LNCAP (cell line): ENCODE data around the gene FRRS1.

ENCODE experiments used
- TF ChIP-seq, protein P1 (sequence below): fragments of 450-650 bp; IDR thresholded peaks from 2 replicates; pipeline ENCODE4 v1.5.1; 2017; ENCODE audit warnings: mild to moderate bottlenecking

The FRRS1 gene

GRCh38 chr1:99662539-99663080 lies 103.8 kb downstream of the FRRS1 start:
- TF ChIP-seq, protein P1, sequence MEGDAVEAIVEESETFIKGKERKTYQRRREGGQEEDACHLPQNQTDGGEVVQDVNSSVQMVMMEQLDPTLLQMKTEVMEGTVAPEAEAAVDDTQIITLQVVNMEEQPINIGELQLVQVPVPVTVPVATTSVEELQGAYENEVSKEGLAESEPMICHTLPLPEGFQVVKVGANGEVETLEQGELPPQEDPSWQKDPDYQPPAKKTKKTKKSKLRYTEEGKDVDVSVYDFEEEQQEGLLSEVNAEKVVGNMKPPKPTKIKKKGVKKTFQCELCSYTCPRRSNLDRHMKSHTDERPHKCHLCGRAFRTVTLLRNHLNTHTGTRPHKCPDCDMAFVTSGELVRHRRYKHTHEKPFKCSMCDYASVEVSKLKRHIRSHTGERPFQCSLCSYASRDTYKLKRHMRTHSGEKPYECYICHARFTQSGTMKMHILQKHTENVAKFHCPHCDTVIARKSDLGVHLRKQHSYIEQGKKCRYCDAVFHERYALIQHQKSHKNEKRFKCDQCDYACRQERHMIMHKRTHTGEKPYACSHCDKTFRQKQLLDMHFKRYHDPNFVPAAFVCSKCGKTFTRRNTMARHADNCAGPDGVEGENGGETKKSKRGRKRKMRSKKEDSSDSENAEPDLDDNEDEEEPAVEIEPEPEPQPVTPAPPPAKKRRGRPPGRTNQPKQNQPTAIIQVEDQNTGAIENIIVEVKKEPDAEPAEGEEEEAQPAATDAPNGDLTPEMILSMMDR = no peak

DNA sequence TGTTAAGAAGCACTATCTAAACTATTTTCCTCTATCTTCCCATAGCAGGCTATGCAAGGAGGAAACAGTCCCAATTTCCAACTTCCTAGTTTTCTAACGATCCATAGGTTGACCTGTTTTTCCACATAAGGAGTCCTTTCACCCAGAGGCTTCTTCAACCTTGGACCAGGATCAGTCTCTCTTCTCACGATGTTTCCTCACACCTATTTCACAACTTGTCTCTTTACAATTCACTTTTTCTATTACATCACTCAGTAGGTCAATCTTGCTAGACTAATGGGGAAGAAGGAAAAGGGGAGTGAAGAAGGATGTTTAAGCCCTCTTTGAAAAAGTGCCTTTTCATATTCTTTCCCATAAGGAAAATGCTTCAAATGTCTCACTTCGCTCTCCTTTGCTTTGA lies 104.7 kb downstream of the FRRS1 start:
- TF ChIP-seq, protein P1 = no peak

DNA sequence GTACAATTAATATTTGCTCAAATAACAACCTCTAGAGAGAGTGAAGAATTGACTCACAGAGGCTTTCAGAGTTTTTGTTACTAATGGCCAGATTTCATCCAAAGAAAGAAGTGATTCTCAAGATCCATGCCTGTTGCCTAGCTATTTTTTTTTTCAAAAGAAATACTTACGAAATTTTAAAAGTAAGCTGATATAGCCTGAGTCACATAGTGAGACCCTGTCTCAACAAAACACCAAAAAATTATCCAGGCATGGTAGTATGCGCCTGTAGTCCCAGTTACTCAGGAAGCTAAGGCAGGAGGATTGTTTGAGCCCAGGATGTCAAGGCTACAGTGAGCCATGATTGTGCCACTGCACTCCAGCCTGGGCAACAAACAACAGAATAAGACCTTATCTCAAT lies 105.9 kb downstream of the FRRS1 start:
- TF ChIP-seq, protein P1 = no peak

- TF ChIP-seq, protein P1 = no peak
Observed at GRCh38 chr1:99659755-99660210, 106.7 kb downstream of the FRRS1 start.
